Psoas muscle (tissue), 8 donors: ENCODE measurements around the gene KIF6. TPM values are rescaled to one million over a fixed set of nuclear protein-coding genes. Genes with fewer than 3 reads are reported as not detected.

Source experiments
- ATAC-seq, 4 donors: fragments of 200-7000 bp; cut with Tn5 transposase; one replicate each; pipeline ENCODE4 v1.9.1; 2020; ENCODE audit warnings: moderate library complexity in 3 of 4, mild to moderate bottlenecking in 2 of 4
- DNase-seq, 2 donors: peaks; one replicate each; pipeline ENCODE4 v3.0.0-alpha.2; 2020
- H3K27ac ChIP-seq: fragments of 200-600 bp; one replicate; pipeline ENCODE4 v1.8.0; 2022
- H3K27me3 ChIP-seq, 3 donors: fragments of 200-600 bp in 1 of 3; one replicate each; pipeline versions ENCODE4 v1.6.1 to v1.8.0; 2013 to 2022; ENCODE audit warnings: low read length in 2 of 3, mild to moderate bottlenecking in 2 of 3, moderate library complexity in 1 of 3; ENCODE audit not compliant: insufficient read depth in 3 of 3
- H3K36me3 ChIP-seq, 2 donors: fragments of 200-600 bp in 1 of 2; one replicate each; pipeline versions ENCODE4 v1.6.1 to v1.8.0; 2013 to 2022; ENCODE audit warnings: low read depth in 1 of 2, mild to moderate bottlenecking in 1 of 2, moderate library complexity in 1 of 2; ENCODE audit not compliant: insufficient read depth in 1 of 2
- H3K4me1 ChIP-seq: fragments of 200-600 bp; one replicate; pipeline ENCODE4 v1.8.0; 2022
- H3K4me3 ChIP-seq: fragments of 200-600 bp; one replicate; pipeline ENCODE4 v1.8.0; 2022; ENCODE audit warnings: mild to moderate bottlenecking
- H3K9me3 ChIP-seq: fragments of 200-600 bp; one replicate; pipeline ENCODE4 v1.8.0; 2022
- WGBS, 3 donors: extraction: QIAGEN DNeasy Blood & Tissue Kit; methylation state at CpG; one replicate each; pipeline versions ENCODE4 v1.1.6 to v1.1.7; 2013; 5-methylcytosine and 5-hydroxymethylcytosine counted together
- intact Hi-C, 2 donors: fragments of 100-400 bp; cut with DNase I; formaldehyde crosslinking; loops; one replicate each; pipeline versions ENCODE4 v1.11.0 to v1.14.2; 2022
- long read RNA-seq, 2 donors: library from polyadenylated mRNA; unstranded; transcript quantifications; one replicate each; pipeline ENCODE4 v2.0.0, GENCODE V29; 2021
- polyA plus RNA-seq, 3 donors: library from polyadenylated mRNA; stranded (reverse); fragments of 200-250 nt; gene quantifications; one replicate each; pipeline ENCODE4 v1.2.3, GENCODE V29; 2013
- total RNA-seq, 4 donors: library from RNA; stranded (reverse); fragmentation: NEBNext Ultra II Directional in 2 of 4; extraction: Animal tissue kit (Norgen Biotek cat#: 25700) in 2 of 4; gene quantifications; one replicate each; pipeline versions ENCODE4 v1.2.1 to v1.2.4, GENCODE V29; 2021 to 2023
- TF ChIP-seq, protein P1 (sequence below): fragments of 200-600 bp; IDR thresholded peaks from one replicate; pipeline ENCODE4 v1.8.0; 2022; ENCODE audit warnings: antibody characterized with exemption
- donor health status: healthy with polysubstance abuse.
- donor health status: DM: no; HTN: no; CAD: no; lungs with moderate emphysema.
- donor health status: Bipolar disorder and iron deficiency.
- donor health status: healthy.
- donor health status: DM: yes; HTN: yes; CAD: no.
- donor health status: DM: no; HTN: no; CAD: no.
- donor health status: DM: no; HTN: no; CAD: no.
- donor health status: DM: yes; HTN: yes; CAD: no.

The KIF6 gene, protein sequence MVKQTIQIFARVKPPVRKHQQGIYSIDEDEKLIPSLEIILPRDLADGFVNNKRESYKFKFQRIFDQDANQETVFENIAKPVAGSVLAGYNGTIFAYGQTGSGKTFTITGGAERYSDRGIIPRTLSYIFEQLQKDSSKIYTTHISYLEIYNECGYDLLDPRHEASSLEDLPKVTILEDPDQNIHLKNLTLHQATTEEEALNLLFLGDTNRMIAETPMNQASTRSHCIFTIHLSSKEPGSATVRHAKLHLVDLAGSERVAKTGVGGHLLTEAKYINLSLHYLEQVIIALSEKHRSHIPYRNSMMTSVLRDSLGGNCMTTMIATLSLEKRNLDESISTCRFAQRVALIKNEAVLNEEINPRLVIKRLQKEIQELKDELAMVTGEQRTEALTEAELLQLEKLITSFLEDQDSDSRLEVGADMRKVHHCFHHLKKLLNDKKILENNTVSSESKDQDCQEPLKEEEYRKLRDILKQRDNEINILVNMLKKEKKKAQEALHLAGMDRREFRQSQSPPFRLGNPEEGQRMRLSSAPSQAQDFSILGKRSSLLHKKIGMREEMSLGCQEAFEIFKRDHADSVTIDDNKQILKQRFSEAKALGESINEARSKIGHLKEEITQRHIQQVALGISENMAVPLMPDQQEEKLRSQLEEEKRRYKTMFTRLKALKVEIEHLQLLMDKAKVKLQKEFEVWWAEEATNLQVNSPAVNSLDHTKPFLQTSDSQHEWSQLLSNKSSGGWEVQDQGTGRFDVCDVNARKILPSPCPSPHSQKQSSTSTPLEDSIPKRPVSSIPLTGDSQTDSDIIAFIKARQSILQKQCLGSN
- total RNA-seq (under 1 TPM in 2 of 4 donors, not detected in 2; 0.14 to 0.17 TPM), polyA plus RNA-seq (under 1 TPM; 0.03 to 0.09 (median 0.08) TPM)
- long read RNA-seq, donor 1, result 0 reads
- long read RNA-seq, donor 2, result 0 reads

DNA sequence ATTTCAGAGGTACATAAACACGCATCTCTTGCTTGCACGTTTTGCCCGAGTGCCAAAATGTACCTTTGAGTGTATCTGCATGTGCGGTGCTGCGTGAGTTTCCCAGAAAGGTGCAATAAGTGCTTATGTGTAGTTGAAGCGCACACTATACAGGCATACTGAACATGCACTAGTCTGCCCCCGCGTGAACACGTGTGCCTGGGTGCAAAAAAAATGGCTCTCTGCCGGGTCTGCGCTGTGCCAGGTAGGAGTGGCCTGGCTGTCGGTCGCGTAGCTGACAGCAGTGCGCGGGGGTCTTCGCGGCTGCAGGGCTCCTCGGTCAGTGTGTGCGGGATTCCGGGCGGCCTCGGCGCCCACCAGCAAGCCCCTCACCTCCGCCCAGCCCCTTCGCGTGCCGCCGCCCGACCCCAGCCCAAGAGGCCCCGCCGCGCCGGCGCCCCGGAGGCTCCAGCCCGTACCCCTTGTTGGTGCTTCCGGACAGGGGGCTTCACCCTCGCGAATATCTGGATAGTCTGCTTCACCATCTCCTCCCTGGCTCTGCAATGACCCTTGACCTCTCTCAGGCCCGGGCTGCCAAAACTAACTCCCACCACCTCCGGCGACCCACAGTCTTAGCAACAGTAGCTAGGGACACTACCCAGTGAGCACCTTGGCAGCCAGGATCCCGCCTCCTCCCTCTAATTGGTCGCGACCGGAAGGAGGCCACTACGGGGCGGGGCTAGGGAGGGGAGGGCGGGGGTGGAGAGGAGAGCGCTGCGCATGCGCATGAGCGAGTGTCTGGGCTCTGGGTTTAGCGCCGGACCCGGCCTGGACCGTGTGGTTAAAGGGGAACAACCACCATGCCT, at the start of gene KIF6:
Gene KIF6, minus strand, starts transcription at position 622 of the 845 bp plus-strand sequence. Its CDS starts 98 bp downstream, at position 524.
- Histone ChIP-seq H3K4me3 (peak within 1 kb of the TSS; percentile 94), H3K4me1 (peaks cover 3% of the 10 kb centered on the region), H3K27ac (peak within 1 kb of the TSS; percentile 54), H3K27me3 (peaks cover 0 to 3% (median 0%) of the 10 kb centered on the region in 3 donors), H3K36me3 (no peaks in the 10 kb centered on the region), H3K9me3 (no peaks in the 10 kb centered on the region)
- WGBS, 3 donors, result 3 to 5% (median 4%) methylated on average over 51 to 58 of the region's 58 CpGs
- intact Hi-C loops, result loop anchor here in 1 of 2 donors (5.0 kb wide), 1 partner anchor 52 kb away; no protein-coding TSS in a partner anchor
- peak; percentile 92 to 96 for DNase-seq
- ATAC-seq, result peak; percentile 99 to 100 (median 100)
- TF ChIP-seq, protein P1, sequence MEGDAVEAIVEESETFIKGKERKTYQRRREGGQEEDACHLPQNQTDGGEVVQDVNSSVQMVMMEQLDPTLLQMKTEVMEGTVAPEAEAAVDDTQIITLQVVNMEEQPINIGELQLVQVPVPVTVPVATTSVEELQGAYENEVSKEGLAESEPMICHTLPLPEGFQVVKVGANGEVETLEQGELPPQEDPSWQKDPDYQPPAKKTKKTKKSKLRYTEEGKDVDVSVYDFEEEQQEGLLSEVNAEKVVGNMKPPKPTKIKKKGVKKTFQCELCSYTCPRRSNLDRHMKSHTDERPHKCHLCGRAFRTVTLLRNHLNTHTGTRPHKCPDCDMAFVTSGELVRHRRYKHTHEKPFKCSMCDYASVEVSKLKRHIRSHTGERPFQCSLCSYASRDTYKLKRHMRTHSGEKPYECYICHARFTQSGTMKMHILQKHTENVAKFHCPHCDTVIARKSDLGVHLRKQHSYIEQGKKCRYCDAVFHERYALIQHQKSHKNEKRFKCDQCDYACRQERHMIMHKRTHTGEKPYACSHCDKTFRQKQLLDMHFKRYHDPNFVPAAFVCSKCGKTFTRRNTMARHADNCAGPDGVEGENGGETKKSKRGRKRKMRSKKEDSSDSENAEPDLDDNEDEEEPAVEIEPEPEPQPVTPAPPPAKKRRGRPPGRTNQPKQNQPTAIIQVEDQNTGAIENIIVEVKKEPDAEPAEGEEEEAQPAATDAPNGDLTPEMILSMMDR, result no peak

DNA sequence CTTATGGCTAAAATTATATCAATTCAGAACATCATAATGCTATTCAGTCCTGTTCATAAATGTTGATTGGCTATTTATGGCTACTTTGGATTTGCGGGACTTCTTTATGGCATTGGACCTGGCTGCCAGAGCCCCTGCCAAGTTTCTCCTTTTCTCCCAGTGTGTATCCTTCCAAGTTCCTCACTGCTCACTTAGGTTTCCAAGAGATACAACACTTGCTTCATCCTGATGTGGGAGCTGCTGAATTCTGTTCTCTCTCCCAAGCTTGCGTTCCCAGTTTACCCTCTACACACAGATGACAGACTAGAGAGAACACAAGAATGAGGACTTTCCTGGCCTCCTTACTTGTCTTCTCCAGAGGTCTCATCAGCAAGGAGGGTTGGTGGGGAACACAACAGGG, 48.6 kb upstream of the KIF6 start:
- WGBS, 3 donors, result 59 to 86% (median 65%) methylated on average over 2 of the region's 2 CpGs
- H3K27me3 ChIP-seq, result no peaks in the 10 kb centered on the region

DNA sequence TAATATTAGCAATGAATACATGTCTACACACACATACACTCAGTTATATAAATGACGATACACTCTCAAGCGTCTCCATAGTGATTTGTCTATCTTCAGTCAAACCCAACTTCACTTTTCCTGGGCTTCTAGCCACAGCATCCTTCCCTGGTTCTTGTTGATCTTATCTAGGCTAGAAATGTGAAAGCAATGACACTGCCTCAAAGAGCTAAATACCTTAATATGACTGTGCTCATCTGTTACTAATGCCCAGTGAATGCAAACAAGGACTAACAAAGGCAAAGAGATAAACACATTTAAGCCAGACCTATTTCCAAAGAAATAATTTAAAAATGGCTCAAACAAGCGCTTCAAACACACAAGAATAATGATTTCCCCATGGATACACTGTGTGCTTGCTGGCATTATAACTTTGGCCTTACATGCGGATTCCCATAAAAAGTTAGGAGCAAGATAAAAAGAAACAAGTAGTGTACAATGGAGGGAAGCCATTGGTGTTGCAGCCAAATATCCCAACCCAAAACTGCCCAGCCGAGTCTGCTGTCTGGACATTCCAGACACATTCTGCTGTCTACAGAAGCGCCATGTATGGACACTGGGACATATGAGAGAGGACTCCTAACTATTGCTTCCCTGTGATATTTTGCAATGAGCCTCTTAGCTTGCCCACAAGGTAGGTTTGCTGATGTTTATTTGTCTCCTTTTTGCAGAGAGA, 47.5 kb upstream of the KIF6 start:
- intact Hi-C loops, result no loop called here
- TF ChIP-seq, protein P1, result no peak
- H3K36me3 ChIP-seq, result no peaks in the 10 kb centered on the region
- DNase-seq, result no peak
- H3K27me3 ChIP-seq, result no peaks in the 10 kb centered on the region
- no peak for ATAC-seq
- H3K4me3 ChIP-seq, result no peak overlapping the region
- 61 to 88% (median 87%) methylated on average over 6 of the region's 6 CpGs for WGBS, 3 donors
- no peaks in the 10 kb centered on the region for H3K9me3 ChIP-seq
- H3K27ac ChIP-seq, result no peak overlapping the region
- peaks cover 18% of the 10 kb centered on the region for H3K4me1 ChIP-seq

More for the DNA sequence above, 48.6 kb upstream of the KIF6 start:
- Histone ChIP-seq H3K27ac (no peak overlapping the region), H3K36me3 (no peaks in the 10 kb centered on the region), H3K4me1 (peaks cover 27% of the 10 kb centered on the region), H3K9me3 (no peaks in the 10 kb centered on the region), H3K4me3 (no peak overlapping the region)
- no peak for ATAC-seq
- intact Hi-C loops, result no loop called here
- no peak for DNase-seq
- TF ChIP-seq, protein P1, result no peak

DNA sequence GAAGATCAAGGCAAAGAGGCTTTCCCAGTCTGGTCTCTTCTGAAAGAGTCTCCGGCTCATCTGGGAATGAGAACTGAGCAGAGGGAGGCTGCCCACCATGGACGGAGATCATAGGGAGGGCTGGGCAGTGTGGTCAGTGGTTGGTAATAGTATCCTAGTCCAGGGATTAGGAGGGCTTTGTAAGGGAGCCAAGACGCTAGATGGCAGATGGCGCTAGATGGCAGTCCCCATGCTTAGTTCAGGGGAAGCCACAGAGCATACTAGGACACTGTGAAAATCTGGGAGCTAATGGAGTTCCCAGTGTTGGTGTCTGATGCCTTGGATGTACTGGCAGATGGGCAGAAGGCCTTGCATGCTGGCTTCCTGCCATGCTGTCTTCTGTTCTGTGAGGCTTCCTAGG, 45.2 kb upstream of the KIF6 start:
- no peaks in the 10 kb centered on the region for H3K9me3 ChIP-seq
- H3K27ac ChIP-seq, result no peak overlapping the region
- intact Hi-C loops, result no loop called here
- ATAC-seq, result peak; percentile 80 to 98 (median 96)
- TF ChIP-seq, protein P1, result no peak
- H3K4me1 ChIP-seq, result peaks cover 12% of the 10 kb centered on the region
- DNase-seq, result no peak
- WGBS, 3 donors, result 30 to 40% (median 30%) methylated on average over 4 of the region's 4 CpGs
- H3K4me3 ChIP-seq, result no peak overlapping the region
- H3K27me3 ChIP-seq, result no peaks in the 10 kb centered on the region
- no peaks in the 10 kb centered on the region for H3K36me3 ChIP-seq
